Activated gamma-delta T cell treated with anti-CD3 and anti-CD28 coated beads, Interleukin-2, amount 50 U/mL, for 16 hours (primary cell): ENCODE measurements around the gene NFYC.
"Not testable (repeated sequence)": the region's sequence is repeated elsewhere in the genome, so short reads cannot be mapped to it uniquely, and the experiment has no call there.

Experiments
- DNase-seq: peaks from one replicate; pipeline ENCODE4 v3.0.0-alpha.2; 2020; ENCODE audit warnings: low read depth

The NFYC gene

GRCh38 chr1:40706626-40707025, 15.1 kb downstream of the NFYC start:
- DNase-seq = no peak

- DNase-seq = no peak
These were observed 17.2 kb downstream of the NFYC start for GRCh38 chr1:40708750-40709099.

GRCh38 chr1:40709100-40709801, 17.7 kb downstream of the NFYC start:
- DNase-seq = peak; percentile 65

GRCh38 chr1:40709802-40710278, 18.3 kb downstream of the NFYC start:
- no peak for DNase-seq

GRCh38 chr1:40710581-40711315, 19.2 kb downstream of the NFYC start:
- DNase-seq = no peak

- no peak for DNase-seq
These were observed 20.2 kb downstream of the NFYC start for GRCh38 chr1:40711465-40712404.

GRCh38 chr1:40712405-40712944, 21.0 kb downstream of the NFYC start:
- no peak for DNase-seq

GRCh38 chr1:40712997-40713396, 21.5 kb downstream of the NFYC start:
- DNase-seq = no peak

- DNase-seq = no peak
These were observed 24.1 kb downstream of the NFYC start for GRCh38 chr1:40715491-40716059.

- no peak for DNase-seq
These were observed 25.6 kb downstream of the NFYC start for GRCh38 chr1:40717065-40717464.

- DNase-seq = no peak
These were observed 26.5 kb downstream of the NFYC start for GRCh38 chr1:40717955-40718354.

GRCh38 chr1:40720493-40720892, 29.0 kb downstream of the NFYC start:
- no peak for DNase-seq

GRCh38 chr1:40722622-40723021, 31.1 kb downstream of the NFYC start:
- DNase-seq = no peak

- no peak for DNase-seq
These were observed 31.9 kb downstream of the NFYC start for GRCh38 chr1:40723196-40723955.

- not testable (repeated sequence) for DNase-seq
These were observed 36.2 kb downstream of the NFYC start for GRCh38 chr1:40727662-40728061.

- not testable (repeated sequence) for DNase-seq
These were observed 37.9 kb downstream of the NFYC start for GRCh38 chr1:40729316-40729862.

- no peak for DNase-seq
These were observed 41.3 kb downstream of the NFYC start for GRCh38 chr1:40732756-40733301.

- DNase-seq = no peak
These were observed 43.6 kb downstream of the NFYC start for GRCh38 chr1:40734882-40735628.

- DNase-seq = no peak
These were observed 44.6 kb downstream of the NFYC start for GRCh38 chr1:40736085-40736531.

- no peak for DNase-seq
These were observed 47.3 kb downstream of the NFYC start for GRCh38 chr1:40738831-40739230.
